ENCODE results near the gene RNU6-1.

Gene RNU6-1

DNA sequence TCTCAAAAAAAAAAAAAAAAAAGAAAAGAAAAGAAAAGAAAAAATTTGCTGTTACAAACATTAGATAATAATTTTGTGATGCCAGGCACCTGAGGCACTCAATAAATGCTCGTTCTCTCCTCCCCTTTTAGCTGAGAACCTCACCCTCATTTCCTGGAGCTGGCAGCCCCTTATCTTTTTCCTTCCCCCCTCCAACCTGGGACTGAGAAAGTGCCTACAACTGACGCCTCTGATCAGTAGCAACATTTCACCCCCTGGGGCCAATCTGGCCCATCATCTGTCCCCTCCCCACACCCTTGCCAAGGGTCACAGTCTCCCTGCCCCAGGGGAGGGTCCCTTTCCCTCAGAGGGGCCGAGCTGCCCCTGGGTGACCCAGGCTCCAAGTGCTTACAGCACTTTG is 12.6 kb upstream of the RNU6-1 start (continued):
- no peak for TF ChIP-seq GLIS2 (tag by site-specific recombination; IDR thresholded peaks at IDR 0.05)
- TF ChIP-seq TRIM28 (IDR thresholded peaks at IDR 0.05; ENCODE audit: borderline replicate concordance, low read length), result no peak
- TF ChIP-seq ZNF248 (tag by site-specific recombination; IDR thresholded peaks at IDR 0.05), result no peak
- TF ChIP-seq ZNF155 (tag by site-specific recombination; IDR thresholded peaks at IDR 0.05), result no peak

GRCh38 chr15:67850994-67851571 is 11.2 kb upstream of the RNU6-1 start:
- no peak for TF ChIP-seq WT1 (tag by site-specific recombination; IDR thresholded peaks at IDR 0.05)
- no peak for TF ChIP-seq ZNF654 (tag by site-specific recombination; IDR thresholded peaks at IDR 0.05; ENCODE audit: low read depth)
- TF ChIP-seq ZNF221 (tag by site-specific recombination; IDR thresholded peaks at IDR 0.05; ENCODE audit: borderline replicate concordance), result no peak
- no peak for TF ChIP-seq KLF10 (tag by site-specific recombination; IDR thresholded peaks at IDR 0.05)
- no peak for TF ChIP-seq SALL2 (tag by site-specific recombination; IDR thresholded peaks at IDR 0.05; ENCODE audit: borderline replicate concordance)
- peak; percentile 70 for TF ChIP-seq PRDM1 (tag by site-specific recombination; IDR thresholded peaks at IDR 0.05)
- TF ChIP-seq, protein P1, sequence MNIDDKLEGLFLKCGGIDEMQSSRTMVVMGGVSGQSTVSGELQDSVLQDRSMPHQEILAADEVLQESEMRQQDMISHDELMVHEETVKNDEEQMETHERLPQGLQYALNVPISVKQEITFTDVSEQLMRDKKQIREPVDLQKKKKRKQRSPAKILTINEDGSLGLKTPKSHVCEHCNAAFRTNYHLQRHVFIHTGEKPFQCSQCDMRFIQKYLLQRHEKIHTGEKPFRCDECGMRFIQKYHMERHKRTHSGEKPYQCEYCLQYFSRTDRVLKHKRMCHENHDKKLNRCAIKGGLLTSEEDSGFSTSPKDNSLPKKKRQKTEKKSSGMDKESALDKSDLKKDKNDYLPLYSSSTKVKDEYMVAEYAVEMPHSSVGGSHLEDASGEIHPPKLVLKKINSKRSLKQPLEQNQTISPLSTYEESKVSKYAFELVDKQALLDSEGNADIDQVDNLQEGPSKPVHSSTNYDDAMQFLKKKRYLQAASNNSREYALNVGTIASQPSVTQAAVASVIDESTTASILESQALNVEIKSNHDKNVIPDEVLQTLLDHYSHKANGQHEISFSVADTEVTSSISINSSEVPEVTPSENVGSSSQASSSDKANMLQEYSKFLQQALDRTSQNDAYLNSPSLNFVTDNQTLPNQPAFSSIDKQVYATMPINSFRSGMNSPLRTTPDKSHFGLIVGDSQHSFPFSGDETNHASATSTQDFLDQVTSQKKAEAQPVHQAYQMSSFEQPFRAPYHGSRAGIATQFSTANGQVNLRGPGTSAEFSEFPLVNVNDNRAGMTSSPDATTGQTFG (tag by site-specific recombination; IDR thresholded peaks at IDR 0.05; ENCODE audit: borderline replicate concordance), result no peak
- peak; percentile 34; the same call in 1 of the 2 replicates for TF ChIP-seq ZNF558 (tag by site-specific recombination; IDR thresholded peaks at IDR 0.05)
- TF ChIP-seq, protein P2, sequence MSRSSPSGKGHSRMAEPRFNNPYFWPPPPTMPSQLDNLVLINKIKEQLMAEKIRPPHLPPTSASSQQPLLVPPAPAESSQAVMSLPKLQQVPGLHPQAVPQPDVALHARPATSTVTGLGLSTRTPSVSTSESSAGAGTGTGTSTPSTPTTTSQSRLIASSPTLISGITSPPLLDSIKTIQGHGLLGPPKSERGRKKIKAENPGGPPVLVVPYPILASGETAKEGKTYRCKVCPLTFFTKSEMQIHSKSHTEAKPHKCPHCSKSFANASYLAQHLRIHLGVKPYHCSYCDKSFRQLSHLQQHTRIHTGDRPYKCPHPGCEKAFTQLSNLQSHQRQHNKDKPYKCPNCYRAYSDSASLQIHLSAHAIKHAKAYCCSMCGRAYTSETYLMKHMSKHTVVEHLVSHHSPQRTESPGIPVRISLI (tag by site-specific recombination; IDR thresholded peaks at IDR 0.05), result peak; percentile 96
- TF ChIP-seq ZNF202 (tag by site-specific recombination; IDR thresholded peaks at IDR 0.05; ENCODE audit: borderline replicate concordance), result no peak
- TF ChIP-seq ZBTB17 (tag by site-specific recombination; IDR thresholded peaks at IDR 0.05), result peak; percentile 56
- peak; percentile 43; the same call in 1 of the 2 replicates for TF ChIP-seq ZNF335 (tag by site-specific recombination; conservative IDR thresholded peaks at IDR 0.05)
- TF ChIP-seq, protein P3, sequence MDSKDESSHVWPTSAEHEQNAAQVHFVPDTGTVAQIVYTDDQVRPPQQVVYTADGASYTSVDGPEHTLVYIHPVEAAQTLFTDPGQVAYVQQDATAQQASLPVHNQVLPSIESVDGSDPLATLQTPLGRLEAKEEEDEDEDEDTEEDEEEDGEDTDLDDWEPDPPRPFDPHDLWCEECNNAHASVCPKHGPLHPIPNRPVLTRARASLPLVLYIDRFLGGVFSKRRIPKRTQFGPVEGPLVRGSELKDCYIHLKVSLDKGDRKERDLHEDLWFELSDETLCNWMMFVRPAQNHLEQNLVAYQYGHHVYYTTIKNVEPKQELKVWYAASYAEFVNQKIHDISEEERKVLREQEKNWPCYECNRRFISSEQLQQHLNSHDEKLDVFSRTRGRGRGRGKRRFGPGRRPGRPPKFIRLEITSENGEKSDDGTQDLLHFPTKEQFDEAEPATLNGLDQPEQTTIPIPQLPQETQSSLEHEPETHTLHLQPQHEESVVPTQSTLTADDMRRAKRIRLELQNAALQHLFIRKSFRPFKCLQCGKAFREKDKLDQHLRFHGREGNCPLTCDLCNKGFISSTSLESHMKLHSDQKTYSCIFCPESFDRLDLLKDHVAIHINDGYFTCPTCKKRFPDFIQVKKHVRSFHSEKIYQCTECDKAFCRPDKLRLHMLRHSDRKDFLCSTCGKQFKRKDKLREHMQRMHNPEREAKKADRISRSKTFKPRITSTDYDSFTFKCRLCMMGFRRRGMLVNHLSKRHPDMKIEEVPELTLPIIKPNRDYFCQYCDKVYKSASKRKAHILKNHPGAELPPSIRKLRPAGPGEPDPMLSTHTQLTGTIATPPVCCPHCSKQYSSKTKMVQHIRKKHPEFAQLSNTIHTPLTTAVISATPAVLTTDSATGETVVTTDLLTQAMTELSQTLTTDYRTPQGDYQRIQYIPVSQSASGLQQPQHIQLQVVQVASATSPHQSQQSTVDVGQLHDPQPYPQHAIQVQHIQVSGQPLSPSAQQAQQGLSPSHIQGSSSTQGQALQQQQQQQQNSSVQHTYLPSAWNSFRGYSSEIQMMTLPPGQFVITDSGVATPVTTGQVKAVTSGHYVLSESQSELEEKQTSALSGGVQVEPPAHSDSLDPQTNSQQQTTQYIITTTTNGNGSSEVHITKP (tag by site-specific recombination; IDR thresholded peaks at IDR 0.05), result 0 out of 2 replicates have a peak, but pooled peaks have one; percentile 29
- TF ChIP-seq ZNF600 (tag by site-specific recombination; IDR thresholded peaks at IDR 0.05), result 0 out of 2 replicates have a peak, but pooled peaks have one; percentile 41
- Histone ChIP-seq H3K36me3 (ENCODE audit: control insufficient read depth in 2 of 2, insufficient read depth in 1 of 2, low read length in 2 of 2) (no peaks in the 10 kb centered on the region), H3K4me1 (ENCODE audit: control insufficient read depth, insufficient read depth, low read length) (no peaks in the 10 kb centered on the region), H3K9me3 (ENCODE audit: control insufficient read depth, insufficient read depth, low read depth, low read length) (no peaks in the 10 kb centered on the region; the same call in 1 of the 2 replicates), H3K27ac (ENCODE audit: extremely low read depth, low read depth, low read length) (no peak overlapping the region), H3K4me3 (ENCODE audit: low read depth, low read length) (no peak overlapping the region)
- CTCF ChIA-PET, result interaction anchor here (1.3 kb wide), 1 partner anchor 12 kb away, joined by 4 read pairs; no protein-coding TSS in a partner anchor
- POLR2A ChIA-PET, result interaction anchor here (0.6 kb wide), 2 partner anchors 27 to 894 kb away, joined by 4 read pairs; no protein-coding TSS in a partner anchor

Data from HEK293 (cell line).